Measurements from ENCODE around the gene AGPS. TPM values are rescaled to one million over a fixed set of nuclear protein-coding genes. Genes with fewer than 3 reads are reported as not detected.

AGPS gene
- total and polyA plus RNA-seq, 9 of the 15 experiments (the other 6 are each of a cell fraction or from before 2014, with no cell fraction given) = 15.5 to 211 (median 63.1) TPM

- TF ChIP-seq REST (IDR thresholded peaks at IDR 0.05; ENCODE audit: borderline replicate concordance) (peak; percentile 75; the same call in 1 of the 2 replicates), REST (CRISPR knock-in tag; IDR thresholded peaks at IDR 0.05; ENCODE audit: low read depth) (no peak), MTF1 (CRISPR knock-in tag; IDR thresholded peaks at IDR 0.05; ENCODE audit: borderline replicate concordance) (no peak), CBFA2T2 (conservative IDR thresholded peaks at IDR 0.05) (no peak), CBX1 (IDR thresholded peaks at IDR 0.05; ENCODE audit: low read depth) (no peak), SP2 (IDR thresholded peaks at IDR 0.05; ENCODE audit: extremely low read depth, low read depth, low read length, poor library complexity, severe bottlenecking) (no peak), SMC3 (conservative IDR thresholded peaks at IDR 0.05; ENCODE audit: insufficient read depth, low read depth, low read length) (peak; percentile 59), POLR2A (conservative IDR thresholded peaks at IDR 0.05) (no peak), EWSR1 (IDR thresholded peaks at IDR 0.05; ENCODE audit: borderline replicate concordance, low read depth, partially characterized antibody) (no peak), CXXC5 (CRISPR knock-in tag; IDR thresholded peaks at IDR 0.05) (no peak), SMAD4 (CRISPR knock-in tag; conservative IDR thresholded peaks at IDR 0.05) (no peak), CTCF (IDR thresholded peaks at IDR 0.05 in 2 of 3, conservative IDR thresholded peaks at IDR 0.05 in 1 of 3; ENCODE audit: insufficient read depth in 2 of 3, low read depth in 1 of 3, low read length in 3 of 3) (peak; percentile 36 to 83 (median 50); a peak in 5 of 6 replicates)
- TF ChIP-seq, protein P1, sequence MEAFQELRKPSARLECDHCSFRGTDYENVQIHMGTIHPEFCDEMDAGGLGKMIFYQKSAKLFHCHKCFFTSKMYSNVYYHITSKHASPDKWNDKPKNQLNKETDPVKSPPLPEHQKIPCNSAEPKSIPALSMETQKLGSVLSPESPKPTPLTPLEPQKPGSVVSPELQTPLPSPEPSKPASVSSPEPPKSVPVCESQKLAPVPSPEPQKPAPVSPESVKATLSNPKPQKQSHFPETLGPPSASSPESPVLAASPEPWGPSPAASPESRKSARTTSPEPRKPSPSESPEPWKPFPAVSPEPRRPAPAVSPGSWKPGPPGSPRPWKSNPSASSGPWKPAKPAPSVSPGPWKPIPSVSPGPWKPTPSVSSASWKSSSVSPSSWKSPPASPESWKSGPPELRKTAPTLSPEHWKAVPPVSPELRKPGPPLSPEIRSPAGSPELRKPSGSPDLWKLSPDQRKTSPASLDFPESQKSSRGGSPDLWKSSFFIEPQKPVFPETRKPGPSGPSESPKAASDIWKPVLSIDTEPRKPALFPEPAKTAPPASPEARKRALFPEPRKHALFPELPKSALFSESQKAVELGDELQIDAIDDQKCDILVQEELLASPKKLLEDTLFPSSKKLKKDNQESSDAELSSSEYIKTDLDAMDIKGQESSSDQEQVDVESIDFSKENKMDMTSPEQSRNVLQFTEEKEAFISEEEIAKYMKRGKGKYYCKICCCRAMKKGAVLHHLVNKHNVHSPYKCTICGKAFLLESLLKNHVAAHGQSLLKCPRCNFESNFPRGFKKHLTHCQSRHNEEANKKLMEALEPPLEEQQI (IDR thresholded peaks at IDR 0.05) = no peak
- TF ChIP-seq, protein P2, sequence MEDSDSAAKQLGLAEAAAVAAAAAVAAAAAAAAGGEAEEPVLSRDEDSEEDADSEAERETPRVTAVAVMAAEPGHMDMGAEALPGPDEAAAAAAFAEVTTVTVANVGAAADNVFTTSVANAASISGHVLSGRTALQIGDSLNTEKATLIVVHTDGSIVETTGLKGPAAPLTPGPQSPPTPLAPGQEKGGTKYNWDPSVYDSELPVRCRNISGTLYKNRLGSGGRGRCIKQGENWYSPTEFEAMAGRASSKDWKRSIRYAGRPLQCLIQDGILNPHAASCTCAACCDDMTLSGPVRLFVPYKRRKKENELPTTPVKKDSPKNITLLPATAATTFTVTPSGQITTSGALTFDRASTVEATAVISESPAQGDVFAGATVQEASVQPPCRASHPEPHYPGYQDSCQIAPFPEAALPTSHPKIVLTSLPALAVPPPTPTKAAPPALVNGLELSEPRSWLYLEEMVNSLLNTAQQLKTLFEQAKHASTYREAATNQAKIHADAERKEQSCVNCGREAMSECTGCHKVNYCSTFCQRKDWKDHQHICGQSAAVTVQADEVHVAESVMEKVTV (CRISPR knock-in tag; IDR thresholded peaks at IDR 0.05) = peak; percentile 43; the same call in 1 of the 2 replicates
These were observed 97.2 kb downstream of the AGPS start (continued) for GRCh38 chr2:177489719-177490301.
